CD4-positive, alpha-beta T cell treated with Interleukin-4 for 1 hour (primary cell): Measurements from ENCODE around the gene RBFOX1.

ENCODE experiments used
- DNase-seq, 2 donors: peaks; one replicate each; pipeline ENCODE4 v3.0.0-alpha.2; 2020 to 2022

Gene RBFOX1

DNA sequence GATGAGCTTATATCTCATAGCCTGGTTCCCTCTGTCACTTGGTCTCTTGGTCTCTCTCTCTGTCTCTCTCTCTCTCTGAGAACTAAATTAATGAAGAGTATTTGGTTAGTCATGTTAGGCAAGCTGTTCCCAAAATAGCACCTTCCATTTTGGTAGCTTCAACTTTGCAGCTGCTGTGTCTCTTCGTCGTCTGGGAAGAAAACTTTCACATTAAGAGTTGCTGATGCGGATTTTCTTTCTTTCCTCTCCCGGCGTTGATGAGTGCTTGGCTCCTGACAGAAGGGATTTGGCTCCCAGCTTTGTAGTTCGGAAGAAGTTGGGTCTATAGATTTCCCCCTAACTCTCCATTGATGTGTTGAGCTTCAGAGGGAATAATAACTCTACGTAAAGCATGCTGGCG, at the start of gene RBFOX1:
TSS of gene RBFOX1 (plus strand) at position 235 of the 400 bp plus-strand sequence.
- no peak for DNase-seq

DNA sequence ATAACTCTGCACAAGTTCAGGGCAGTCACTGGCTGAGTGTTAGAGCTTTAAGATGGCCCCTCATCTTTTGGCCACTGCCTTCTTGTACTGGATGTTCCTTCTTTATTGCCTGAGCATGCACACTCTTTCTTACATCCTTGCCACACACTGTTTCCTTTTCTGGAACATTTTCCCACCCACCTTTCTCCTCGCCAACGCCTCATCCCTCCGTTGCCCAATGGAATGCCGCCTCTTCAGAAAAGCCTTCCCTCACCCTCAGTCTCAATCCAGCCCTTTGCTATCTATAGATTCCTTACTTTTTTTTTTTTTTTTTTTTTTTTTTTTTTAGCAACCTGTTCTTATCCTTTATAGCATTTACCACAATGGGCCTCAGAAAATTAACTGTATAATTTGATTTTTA, 47.9 kb upstream of the RBFOX1 start:
- DNase-seq: no peak

DNA sequence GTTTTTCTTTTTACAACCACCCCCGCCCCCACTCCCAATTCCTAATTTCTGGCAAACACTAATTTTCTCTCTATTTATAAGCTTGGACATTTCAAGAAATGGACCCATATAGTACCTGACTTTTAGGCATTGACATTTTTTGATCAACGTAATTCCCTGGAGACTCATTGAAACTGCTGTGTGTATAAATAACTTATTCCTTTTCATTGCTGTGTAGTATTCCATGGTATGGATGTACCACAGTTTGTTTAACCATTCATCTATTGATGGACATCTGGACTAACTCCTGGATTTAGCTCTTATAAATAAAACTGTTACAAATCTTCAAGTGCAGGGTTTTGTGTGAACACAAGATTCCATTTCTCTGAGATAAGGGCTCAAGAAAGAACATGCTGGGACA, 47.1 kb upstream of the RBFOX1 start:
- no peak for DNase-seq

DNA sequence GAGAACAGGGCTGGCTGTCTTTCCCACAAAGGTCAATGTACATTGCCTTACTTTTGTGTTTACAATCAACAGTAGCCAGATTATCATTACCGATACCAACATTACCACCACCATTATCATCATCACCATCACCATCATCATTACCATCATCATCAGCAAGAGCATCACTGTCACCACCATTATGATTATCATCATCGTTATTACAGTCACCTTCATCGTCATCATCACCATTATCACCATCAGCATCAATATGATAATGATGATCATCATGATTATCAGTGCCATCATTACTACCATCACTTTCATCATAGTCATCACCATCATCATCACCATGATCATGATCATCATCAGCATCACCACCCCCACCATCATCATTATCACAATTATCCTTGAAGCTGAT, 43.3 kb upstream of the RBFOX1 start:
- DNase-seq: no peak

DNA sequence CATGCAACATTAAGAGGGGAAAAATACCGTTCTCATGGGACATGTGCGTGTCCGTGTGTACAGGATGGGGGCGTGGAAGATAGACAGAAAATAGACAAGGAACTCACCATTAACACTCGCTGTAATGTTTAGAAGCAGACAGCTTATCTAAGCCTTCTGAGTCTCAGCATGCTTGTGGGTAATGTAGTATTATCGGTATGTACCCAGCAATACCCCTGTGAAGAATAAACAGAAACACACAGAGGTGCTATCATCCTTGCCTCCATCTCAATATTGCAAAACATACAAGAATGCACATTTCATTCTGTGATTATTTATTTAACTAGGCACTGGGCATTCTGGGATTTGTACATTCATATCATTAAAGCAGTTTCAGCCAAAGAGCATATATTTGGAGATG, 42.0 kb upstream of the RBFOX1 start:
- no peak for DNase-seq

DNA sequence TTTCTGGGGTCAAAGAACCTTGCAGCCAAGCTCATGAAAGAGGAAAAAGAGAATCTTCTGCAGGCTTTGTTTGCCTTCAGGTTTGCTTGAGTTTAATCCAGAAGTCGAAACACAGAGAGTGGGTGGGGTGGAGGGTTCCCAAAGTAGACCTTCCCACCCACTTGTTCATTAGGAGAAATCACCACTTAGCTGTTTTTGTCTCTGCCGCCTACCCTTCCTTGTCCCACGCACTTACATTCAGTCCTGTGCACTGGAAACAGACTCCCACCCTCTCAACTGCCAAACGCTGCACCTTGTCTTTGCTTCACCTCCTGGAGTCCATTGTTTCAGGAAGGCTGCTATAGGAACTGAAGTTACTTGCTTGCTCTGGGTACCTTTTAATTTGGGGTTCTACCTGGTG, 38.6 kb upstream of the RBFOX1 start:
- no peak for DNase-seq

DNA sequence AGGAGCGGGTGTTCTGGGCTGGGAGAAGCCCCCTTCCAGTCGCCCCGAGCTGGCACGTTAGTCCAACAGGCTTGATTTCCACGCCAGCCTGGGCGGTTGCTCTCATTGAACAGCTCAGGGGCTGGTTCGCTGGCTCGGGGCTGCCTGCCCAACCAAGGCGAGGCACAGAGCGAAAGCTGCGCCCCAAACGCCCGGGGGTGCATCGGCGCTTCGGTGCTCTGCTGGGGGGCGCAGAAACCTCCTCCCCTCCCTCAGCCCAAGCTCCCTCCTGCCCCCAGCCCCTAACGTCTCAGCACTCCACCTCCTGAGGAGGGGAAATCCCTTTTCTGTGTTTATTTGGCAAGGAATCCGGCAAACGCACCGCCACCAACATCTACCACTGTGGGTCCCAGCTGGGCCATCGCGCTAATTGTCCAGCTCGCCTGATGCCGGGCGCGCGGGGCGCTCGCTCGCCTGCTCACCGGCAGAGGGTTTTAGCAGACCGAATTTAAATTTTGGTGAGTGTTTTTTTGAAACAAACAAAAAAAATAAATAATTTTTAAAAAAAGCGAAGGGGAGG, 29.5 kb upstream of the RBFOX1 start:
- DNase-seq: no peak

DNA sequence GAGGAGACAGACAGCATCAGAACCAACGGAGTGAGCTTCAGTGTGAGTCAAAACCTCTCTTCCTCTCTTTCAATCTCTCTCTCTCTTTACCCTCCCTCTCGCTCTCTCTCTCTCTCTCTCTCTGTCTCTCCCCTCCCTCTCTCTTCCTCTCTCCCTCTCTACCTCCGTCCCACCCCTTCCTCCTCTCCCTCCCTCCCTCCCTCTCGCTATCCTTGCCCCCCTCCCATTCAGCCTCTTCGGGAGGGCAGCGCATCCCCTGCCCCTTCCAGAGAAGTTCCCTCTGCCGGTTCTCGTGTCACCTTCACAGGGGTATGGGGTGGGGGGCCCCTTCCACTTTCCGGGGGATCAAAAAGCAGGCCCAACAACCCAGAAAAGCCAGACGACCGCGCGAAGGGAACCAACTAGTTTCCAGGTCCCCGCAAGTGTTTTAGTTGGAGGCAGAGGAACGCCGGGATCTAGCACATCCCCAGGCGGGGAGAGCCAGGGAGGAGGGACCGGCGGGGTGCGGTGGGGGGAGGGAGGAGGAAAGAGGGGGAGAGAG, 28.9 kb upstream of the RBFOX1 start:
- no peak for DNase-seq

DNA sequence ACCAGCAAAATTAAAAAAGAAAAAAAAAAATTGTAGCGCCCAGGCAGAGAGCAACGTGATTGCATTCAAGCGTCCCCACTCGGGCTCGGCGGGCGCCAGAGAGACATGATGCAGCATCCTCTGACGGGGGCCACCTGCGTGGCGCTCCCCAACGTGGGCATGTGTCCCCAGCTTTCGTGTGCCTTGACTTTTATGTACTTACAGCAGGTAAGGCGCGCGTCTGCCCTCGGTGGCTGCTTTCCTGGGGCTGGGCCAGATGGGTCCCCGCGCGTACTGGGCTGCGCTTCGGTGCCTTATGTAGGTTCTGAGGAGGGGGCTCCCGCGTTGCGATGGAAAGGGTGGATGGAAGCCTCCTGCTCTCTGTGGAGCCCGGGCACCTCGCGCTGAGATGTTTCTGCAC, 28.4 kb upstream of the RBFOX1 start:
- no peak for DNase-seq

DNA sequence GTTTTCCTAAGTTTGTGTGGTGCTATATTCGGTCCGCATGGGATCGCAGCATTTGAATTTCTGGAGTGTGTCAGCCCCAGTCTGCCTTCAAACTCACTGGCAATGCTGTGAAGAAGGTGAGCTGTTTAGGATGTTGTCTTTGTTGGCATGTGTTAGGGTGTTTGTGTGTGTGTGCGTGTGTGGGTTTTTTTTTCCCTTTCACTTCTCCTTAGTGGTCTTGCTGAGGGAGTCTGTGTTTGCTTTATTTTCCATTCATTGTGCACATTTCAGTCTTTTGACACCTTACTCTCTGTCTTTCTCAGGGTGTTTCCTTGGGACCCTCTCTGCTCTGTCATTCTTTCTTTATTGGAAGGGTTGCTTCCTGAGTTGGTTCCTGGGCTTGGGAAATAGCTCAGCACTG, 27.7 kb upstream of the RBFOX1 start:
- no peak for DNase-seq

DNA sequence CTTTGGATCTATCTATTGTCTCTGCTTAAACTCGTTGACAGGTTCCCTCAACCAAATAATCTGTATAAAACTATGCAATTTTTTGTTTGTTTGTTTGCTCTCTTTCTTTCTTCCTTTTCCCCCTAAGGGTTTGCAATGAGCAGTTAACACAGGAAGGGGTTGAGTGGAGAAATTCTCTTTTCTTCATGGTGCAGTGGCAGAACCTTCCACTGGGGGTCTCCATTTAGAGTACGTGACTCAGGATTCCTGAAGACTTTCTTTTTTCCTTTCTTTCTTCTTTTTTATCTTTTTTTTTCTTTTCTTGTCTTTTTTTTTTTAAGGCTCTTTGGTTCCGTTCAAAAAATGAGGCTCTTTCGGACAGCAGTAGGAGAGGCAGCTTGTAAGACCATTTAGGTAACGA, 19.5 kb upstream of the RBFOX1 start:
- no peak for DNase-seq

DNA sequence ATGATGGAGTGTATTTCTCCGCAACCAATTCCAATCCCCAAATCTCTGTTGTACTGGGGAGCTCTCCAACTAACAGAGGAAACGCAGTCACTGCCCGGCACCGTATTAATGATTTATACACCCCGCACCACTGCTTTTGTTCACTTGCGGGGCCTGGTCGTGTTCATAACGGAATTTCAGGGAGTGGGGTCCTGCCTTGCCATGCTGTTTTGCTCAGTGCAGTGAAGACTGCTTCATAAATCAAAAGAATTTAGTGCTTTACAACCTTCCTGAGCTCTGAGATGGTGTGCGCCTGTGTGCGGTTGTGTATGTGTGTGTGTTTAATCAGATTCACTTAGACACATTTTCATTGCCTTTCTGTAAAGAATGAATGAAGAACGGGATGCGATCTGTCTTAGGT, 18.5 kb upstream of the RBFOX1 start:
- DNase-seq: no peak

DNA sequence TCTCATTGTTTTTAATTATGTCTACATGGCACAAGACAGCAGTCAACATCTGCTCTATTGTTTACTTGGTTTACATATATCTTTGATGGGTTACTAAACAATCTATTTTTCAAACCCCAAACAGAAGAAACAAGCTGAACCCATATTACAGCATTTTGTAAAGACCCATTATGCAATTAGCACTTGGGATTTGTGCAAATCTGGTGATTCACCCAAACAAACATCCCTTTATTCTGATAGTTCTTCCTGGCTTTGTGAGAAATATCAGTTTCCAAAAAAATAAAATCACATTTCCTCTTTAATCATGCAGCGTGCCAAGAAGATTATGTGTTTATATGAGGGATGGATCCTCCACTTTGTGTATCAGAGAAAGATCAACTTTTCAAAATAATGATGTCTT, 16.8 kb upstream of the RBFOX1 start:
- no peak for DNase-seq

DNA sequence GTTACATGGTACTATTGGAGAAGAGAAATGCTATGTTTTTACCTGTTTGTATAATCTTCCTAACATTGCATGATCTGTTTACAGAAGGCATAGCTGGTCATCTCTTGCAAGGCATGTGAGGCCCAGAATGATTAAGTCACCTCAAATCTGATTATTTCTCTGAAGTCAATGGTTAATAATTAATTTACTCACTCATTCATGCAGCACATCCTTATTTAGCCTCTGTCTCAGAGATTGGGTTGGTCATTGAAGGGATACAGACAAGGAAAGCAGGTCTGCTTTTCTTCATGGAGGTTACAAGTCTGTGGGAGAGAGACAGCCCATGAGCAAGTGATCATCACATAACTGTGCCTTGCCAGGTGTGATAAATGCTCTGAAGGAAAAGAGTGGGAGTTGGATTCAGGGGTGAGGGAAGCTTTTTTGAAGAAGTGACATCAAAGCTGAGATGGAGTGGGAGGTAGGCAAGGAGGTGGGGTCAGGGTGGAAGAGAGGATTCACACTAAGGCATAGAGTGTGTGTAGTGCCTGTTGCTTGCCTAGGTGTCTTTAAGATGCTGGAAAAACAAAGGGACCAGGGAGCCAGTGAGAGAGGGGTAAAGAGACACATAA, 16.3 kb upstream of the RBFOX1 start:
- DNase-seq: no peak

DNA sequence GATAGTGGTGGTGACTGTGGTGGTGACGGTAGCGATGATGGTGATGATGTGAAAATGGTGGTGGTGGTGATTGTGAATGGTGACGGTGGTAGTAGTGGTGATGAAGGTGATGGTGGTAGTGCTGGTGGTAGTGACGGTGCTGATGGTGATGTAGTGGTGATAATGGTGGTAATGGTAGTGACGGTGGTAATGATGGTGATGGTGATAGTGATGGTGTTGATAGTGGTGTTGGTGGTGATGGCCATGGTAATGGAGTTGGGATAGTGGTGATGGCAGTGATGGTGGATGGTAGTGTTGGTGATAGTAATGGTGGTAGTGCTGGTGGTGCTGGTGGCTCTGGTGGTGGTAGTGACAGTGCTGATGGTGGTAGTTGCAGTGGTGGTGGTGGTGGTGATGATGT, 14.7 kb upstream of the RBFOX1 start:
- no peak for DNase-seq

DNA sequence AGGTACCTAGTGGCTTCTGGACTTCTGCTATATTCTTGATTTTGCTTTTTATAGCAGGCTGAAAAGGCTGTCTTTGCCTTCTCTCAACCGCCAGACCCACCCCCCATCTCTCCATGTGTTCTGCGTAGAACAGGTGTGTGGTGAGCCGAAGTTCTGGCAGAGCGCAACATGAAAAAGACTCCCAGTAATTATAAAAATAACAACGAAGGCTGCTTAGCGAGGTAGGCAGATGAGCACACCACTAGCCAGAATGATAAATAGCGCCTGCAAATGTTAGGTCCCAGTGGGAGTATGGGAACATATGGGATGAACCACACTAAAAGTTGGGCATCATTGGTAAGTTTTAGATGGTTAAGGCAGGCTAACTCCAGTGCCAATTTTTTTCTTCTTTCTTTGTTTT, 14.0 kb upstream of the RBFOX1 start:
- no peak for DNase-seq

DNA sequence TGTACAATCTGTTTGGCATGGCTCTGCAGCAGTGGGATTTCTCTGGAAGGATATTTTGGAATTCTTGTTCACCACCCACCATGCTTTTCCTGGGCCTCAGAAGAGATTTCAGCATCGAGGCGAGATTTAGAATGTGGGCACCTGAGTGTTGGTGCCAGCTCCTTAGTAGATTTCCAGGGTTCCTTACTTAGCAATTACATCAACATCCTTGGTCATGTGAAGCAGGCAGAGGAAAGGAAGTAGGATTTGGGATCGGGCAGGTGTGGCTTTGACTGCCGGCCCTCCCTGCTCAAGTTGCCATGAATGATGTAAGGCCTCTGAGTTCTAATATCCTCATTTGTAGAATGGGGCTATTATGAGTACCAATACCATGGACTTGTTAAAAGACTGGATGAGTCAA, 13.1 kb upstream of the RBFOX1 start:
- no peak for DNase-seq

DNA sequence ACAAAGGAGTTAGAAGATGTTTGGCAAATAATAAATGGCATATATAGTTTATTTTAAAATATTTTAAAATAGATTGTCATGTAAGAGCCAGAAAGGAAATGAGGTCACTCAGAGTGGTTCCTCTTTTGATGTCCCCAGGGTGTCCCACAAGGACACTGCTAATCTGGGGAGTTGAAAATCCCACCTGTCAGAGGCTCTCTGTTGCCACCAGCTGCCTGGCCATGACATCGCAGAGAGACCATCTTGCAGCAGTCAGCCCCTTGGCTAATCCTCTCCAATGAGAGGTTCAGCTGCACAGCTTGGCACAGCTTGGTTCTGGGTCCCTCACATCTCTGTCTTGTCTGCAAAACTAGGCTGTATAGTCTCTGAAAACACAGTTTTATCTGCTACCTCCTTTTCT, 11.0 kb upstream of the RBFOX1 start:
- no peak for DNase-seq

DNA sequence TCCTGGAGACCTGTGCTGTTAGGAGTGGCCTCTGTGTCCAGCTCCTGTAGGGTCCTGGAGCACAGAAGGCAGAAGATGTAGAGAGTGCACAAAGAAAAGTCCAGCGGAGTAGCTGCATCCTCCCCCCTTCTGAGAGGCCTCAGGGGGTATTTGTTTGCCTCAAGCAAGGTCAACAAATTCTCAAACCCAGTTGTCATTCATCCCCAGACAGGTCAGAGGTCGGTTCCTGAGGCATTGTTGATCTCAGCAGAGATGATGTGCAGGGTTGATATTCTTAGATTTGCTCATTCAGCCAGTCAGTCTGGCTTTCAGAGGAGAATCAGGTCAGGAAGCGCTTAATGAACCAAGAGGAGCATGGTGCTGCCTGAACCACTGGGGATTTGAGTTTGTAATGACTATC, 8.3 kb upstream of the RBFOX1 start:
- no peak for DNase-seq

DNA sequence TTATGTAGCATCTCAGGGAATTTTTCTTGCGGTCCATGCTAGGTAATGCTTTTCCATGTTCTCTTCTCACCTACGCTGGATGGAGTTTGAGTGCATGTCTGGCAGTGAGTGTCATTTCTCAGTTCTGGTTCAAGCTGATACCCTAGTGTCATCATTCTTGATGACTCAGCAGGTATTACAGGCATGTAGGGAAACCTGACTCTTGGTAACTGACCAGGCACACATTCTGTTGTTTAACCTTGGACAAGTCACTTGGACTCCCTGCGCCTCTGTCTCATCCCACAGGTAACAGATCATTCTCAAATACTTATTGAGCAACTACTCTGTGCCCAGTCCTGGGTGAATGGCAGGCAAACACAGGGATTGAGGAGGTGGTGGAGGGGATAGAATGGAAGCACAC, 6.8 kb upstream of the RBFOX1 start:
- no peak for DNase-seq

DNA sequence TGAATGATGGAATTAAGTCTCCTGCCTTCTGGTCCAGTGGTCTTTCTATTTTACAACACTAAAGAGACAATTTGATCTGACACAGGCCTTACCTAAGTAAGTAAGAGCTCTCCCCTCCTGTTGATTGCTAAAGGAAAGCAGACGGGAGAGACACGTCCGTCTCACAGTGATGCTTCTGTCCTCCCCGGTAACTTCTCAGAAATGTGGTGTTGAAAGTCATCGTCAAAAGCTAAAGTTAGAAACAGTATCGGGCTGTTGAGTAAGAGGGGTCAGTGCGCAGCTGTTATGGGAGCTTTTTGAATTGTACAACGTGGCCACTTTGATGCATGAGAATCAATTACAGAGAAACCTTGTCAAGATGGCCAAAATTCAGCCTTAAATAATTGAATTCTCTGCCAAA, 1.9 kb upstream of the RBFOX1 start:
- no peak for DNase-seq

DNA sequence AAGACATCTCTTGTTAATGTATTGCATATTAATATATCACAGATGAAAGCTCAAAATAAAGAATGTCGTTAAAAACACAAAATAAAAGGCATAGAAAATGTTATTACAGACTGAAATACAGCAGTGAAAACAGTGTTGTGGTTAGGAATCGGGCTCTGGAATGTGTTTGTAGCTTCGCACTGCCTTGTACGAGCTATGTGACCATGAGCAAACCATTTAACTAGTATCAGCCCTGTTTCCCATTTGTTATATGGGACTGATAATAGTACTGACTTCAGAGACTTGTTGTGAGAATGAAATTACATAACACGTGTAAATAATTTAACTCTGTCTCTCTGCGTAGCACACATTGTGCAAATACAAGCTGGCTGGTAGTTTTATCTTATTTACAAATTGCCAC, 648 bp upstream of the RBFOX1 start:
- DNase-seq: no peak

DNA sequence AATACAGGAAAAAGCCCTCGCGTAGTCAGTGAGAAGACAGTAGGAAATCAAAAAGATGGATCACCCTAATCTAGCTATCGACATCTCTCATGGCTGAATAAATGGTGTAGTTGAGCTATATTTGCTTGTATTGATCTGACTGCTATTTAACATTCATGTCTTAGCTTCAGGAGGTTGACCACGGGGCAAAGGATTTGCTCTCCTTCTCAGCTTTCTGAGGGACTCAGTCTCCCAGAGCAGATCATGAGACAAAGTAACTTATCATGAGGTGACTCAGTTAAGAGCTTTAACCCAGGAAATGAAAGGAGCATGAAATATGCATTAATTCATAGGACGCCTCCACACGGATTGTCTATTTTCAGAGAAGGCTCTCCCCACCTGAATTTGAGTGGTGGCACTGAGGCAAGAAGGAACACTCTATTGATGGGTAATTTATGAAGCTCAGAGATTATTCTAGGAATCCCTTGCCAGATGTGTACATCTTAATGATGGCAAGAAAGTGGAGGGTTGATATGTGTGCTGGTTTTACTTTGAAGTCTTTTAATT, 608 bp downstream of the RBFOX1 start:
- DNase-seq: no peak

DNA sequence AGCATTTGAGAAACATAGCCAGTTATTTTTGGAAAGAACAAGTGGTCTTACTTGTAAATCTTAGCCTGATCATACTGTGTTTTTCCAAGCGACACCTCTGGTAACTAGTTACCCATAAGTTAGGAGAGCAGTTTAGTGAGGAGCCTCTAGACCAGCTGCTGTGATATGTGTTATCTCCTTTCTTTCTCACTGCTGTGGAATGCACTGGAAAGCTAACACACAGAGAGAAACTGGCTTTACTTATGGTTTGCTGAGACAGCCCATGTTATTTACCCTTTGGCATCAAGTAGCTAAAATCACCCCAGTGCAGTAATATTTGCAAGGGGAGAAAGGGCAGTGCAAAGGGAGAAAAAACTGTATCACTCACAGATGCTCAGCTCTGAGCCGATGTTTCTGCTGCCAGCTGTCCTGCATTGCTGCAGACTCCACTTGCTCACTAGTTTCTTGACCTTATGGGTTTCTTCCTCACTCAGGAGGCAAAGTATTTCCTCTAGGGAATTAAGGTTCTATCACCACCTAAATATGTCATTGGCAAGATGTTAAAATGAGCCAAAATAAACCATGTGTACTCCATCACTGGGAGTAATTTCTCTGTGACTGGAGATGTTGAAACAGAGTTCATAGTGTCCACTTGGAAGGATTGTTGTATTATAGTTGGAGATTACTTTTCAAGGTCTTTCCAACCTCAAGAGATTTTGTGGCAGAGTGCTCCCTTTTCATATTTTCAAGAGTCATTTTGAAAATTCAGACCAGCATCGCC, 2.3 kb downstream of the RBFOX1 start:
- no peak for DNase-seq
